OCI-LY3 (cell line): ENCODE results near the gene NUMA1.

Source experiments
- H2AFZ ChIP-seq: fragments of 200-600, 300-600 bp; shearing (Covaris generic); 2 replicates; pipeline ENCODE4 v1.6.0; 2014; ENCODE audit warnings: antibody characterized with exemption, low read depth, low read length
- H3K27ac ChIP-seq: fragments of 200-600, 300-600 bp; sonication (generic); 2 replicates; pipeline ENCODE4 v1.5.1; 2014; ENCODE audit warnings: mild to moderate bottlenecking, low read length, moderate library complexity, mixed read lengths
- H3K27me3 ChIP-seq: fragments of 200-600, 300-600 bp; sonication (generic); 2 replicates; pipeline ENCODE4 v1.6.1; 2014; ENCODE audit warnings: low read depth, low read length, mixed read lengths
- H3K36me3 ChIP-seq: fragments of 200-600, 300-600 bp; sonication (generic); replicated peaks from 2 replicates; pipeline ENCODE3; 2014; ENCODE audit warnings: low read depth, low read length, mixed read lengths
- H3K4me1 ChIP-seq: fragments of 300-600, 200-600 bp; sonication (generic); 2 replicates; pipeline ENCODE4 v1.6.1; 2014; ENCODE audit warnings: low read length, mixed read lengths
- H3K4me2 ChIP-seq: fragments of 200-600, 300-600 bp; sonication (generic); 2 replicates; pipeline ENCODE4 v1.6.1; 2014; ENCODE audit warnings: low read length, mixed read lengths
- H3K4me3 ChIP-seq: fragments of 300-600, 200-600 bp; sonication (generic); 2 replicates; pipeline ENCODE4 v1.5.1; 2014; ENCODE audit warnings: antibody characterized with exemption, mild to moderate bottlenecking, low read length, moderate library complexity
- H3K79me2 ChIP-seq: fragments of 300-600, 200-600 bp; shearing (Covaris generic); 2 replicates; pipeline ENCODE4 v1.6.1; 2014; ENCODE audit warnings: mild to moderate bottlenecking, low read length, mixed read lengths
- H3K9ac ChIP-seq: fragments of 300-600, 200-600 bp; shearing (Covaris generic); 2 replicates; pipeline ENCODE4 v1.6.0; 2014; ENCODE audit warnings: mild to moderate bottlenecking, low read length, moderate library complexity
- H3K9me3 ChIP-seq: fragments of 200-600, 300-600 bp; shearing (Covaris generic); 2 replicates; pipeline ENCODE4 v1.6.1; 2014; ENCODE audit warnings: low read length, mixed read lengths; ENCODE audit not compliant: insufficient read depth
- H4K20me1 ChIP-seq: fragments of 200-600, 300-600 bp; sonication (generic); 2 replicates; pipeline ENCODE4 v1.6.1; 2016; ENCODE audit warnings: low read length, mixed read lengths; ENCODE audit not compliant: insufficient read depth
- CTCF ChIP-seq: fragments of 200-600, 300-600 bp; sonication (generic); IDR thresholded peaks from 2 replicates; pipeline ENCODE4 v1.5.1; 2014; ENCODE audit warnings: antibody characterized with exemption, low read length, low read depth
- EZH2phosphoT487 ChIP-seq: fragments of 200-600 bp; shearing (Covaris generic); IDR thresholded peaks from 2 replicates; pipeline ENCODE4 v1.6.1; 2018; ENCODE audit warnings: antibody characterized with exemption, mixed run types, low read depth

The NUMA1 gene

GRCh38 chr11:72037554-72038311 is 42.6 kb downstream of the NUMA1 start:
- Histone ChIP-seq H3K4me2 (no peak overlapping the region), H3K36me3 (peaks cover 12% of the 10 kb centered on the region), H3K27ac (no peak overlapping the region), H3K79me2 (peaks cover 34% of the 10 kb centered on the region), H3K4me1 (no peaks in the 10 kb centered on the region), H3K27me3 (no peaks in the 10 kb centered on the region), H4K20me1 (peaks cover 5% of the 10 kb centered on the region; the same call in 1 of the 2 replicates), H3K9ac (no peak overlapping the region), H3K4me3 (no peak overlapping the region), H3K9me3 (no peaks in the 10 kb centered on the region), H2AFZ (no peak overlapping the region)
- TF ChIP-seq EZH2phosphoT487 (no peak), CTCF (no peak)

- Histone ChIP-seq H3K27ac (no peak overlapping the region), H3K9ac (no peak overlapping the region), H4K20me1 (peaks cover 5% of the 10 kb centered on the region; the same call in 1 of the 2 replicates), H2AFZ (no peak overlapping the region), H3K27me3 (no peaks in the 10 kb centered on the region), H3K79me2 (peaks cover 34% of the 10 kb centered on the region), H3K4me2 (no peak overlapping the region), H3K9me3 (no peaks in the 10 kb centered on the region), H3K4me3 (no peak overlapping the region), H3K4me1 (no peaks in the 10 kb centered on the region), H3K36me3 (peaks cover 12% of the 10 kb centered on the region)
- no peak for TF ChIP-seq EZH2phosphoT487
- TF ChIP-seq CTCF, result no peak
Measured at GRCh38 chr11:72036687-72037086, 43.7 kb downstream of the NUMA1 start.

GRCh38 chr11:72030472-72031045 is 49.8 kb downstream of the NUMA1 start:
- H3K36me3 ChIP-seq, result peaks cover 23% of the 10 kb centered on the region
- H3K79me2 ChIP-seq, result no peaks in the 10 kb centered on the region

More at GRCh38 chr11:72030472-72031045, 49.8 kb downstream of the NUMA1 start:
- Histone ChIP-seq H3K9me3 (no peaks in the 10 kb centered on the region), H3K27me3 (no peaks in the 10 kb centered on the region), H3K9ac (no peak overlapping the region), H3K27ac (no peak overlapping the region), H3K4me1 (no peaks in the 10 kb centered on the region), H3K4me2 (no peak overlapping the region), H2AFZ (no peak overlapping the region), H4K20me1 (no peaks in the 10 kb centered on the region), H3K4me3 (no peak overlapping the region)
- TF ChIP-seq EZH2phosphoT487 (no peak), CTCF (no peak)
